SK-N-SH treated with all-trans-retinoic acid at 6 μM for 48 hours (cell line): ENCODE results near the gene MIPEP.

ENCODE experiments used
- ATAC-seq: fragments of 200-7000 bp; cut with Tn5 transposase; 3 replicates; pipeline ENCODE4 v1.9.1; 2020; ENCODE audit warnings: mild to moderate bottlenecking, moderate library complexity
- BACH2 ChIP-seq: fragments of 250-450 bp; sonication (Bioruptor Pico); IDR thresholded peaks from 2 replicates; pipeline ENCODE4 v1.9.0; 2021; ENCODE audit warnings: mild to moderate bottlenecking, borderline replicate concordance
- CSDC2 ChIP-seq: fragments of 250-450 bp; sonication (Bioruptor Pico); IDR thresholded peaks from 2 replicates; pipeline ENCODE4 v1.5.0; 2020; ENCODE audit warnings: mild to moderate bottlenecking, moderate library complexity
- ESRRG ChIP-seq: fragments of 250-450 bp; sonication (Bioruptor Pico); IDR thresholded peaks from 2 replicates; pipeline ENCODE4 v1.6.1; 2021; ENCODE audit warnings: mild to moderate bottlenecking
- GLIS3 ChIP-seq: fragments of 250-450 bp; sonication (Bioruptor Pico); IDR thresholded peaks from 2 replicates; pipeline ENCODE4 v1.5.0; 2020; ENCODE audit warnings: mild to moderate bottlenecking, moderate library complexity
- ISL1 ChIP-seq: fragments of 250-450 bp; sonication (Bioruptor Pico); IDR thresholded peaks from 2 replicates; pipeline ENCODE4 v2.1.2; 2022; ENCODE audit warnings: mild to moderate bottlenecking, moderate library complexity
- OSR1 ChIP-seq: fragments of 250-450 bp; sonication (Bioruptor Pico); IDR thresholded peaks from 2 replicates; pipeline ENCODE4 v1.8.0; 2022; ENCODE audit warnings: moderate library complexity, mild to moderate bottlenecking, inconsistent platforms
- PPARA ChIP-seq: fragments of 250-450 bp; sonication (Bioruptor Pico); IDR thresholded peaks from 2 replicates; pipeline ENCODE4 v1.5.0; 2020; ENCODE audit warnings: mild to moderate bottlenecking, borderline replicate concordance
- RARB ChIP-seq: fragments of 250-450 bp; sonication (Bioruptor Pico); IDR thresholded peaks from 2 replicates; pipeline ENCODE4 v1.8.0; 2021; ENCODE audit warnings: mild to moderate bottlenecking, moderate library complexity
- SNAI2 ChIP-seq: fragments of 250-450 bp; sonication (Bioruptor Pico); IDR thresholded peaks from 2 replicates; pipeline ENCODE4 v1.5.0; 2020; ENCODE audit warnings: mild to moderate bottlenecking, moderate library complexity
- TCF4 ChIP-seq: fragments of 250-450 bp; sonication (Bioruptor Pico); IDR thresholded peaks from 2 replicates; pipeline ENCODE4 v1.8.0; 2021; ENCODE audit warnings: mild to moderate bottlenecking, moderate library complexity, borderline replicate concordance
- TOX ChIP-seq: fragments of 250-450 bp; sonication (Bioruptor Pico); IDR thresholded peaks from 2 replicates; pipeline ENCODE4 v1.8.0; 2021; ENCODE audit warnings: mild to moderate bottlenecking, moderate library complexity, borderline replicate concordance
- ZC3H10 ChIP-seq: fragments of 250-450 bp; sonication (Bioruptor Pico); IDR thresholded peaks from 2 replicates; pipeline ENCODE4 v1.5.1; 2021; ENCODE audit warnings: mild to moderate bottlenecking, moderate library complexity
- ZFP3 ChIP-seq: fragments of 250-450 bp; sonication (Bioruptor Pico); IDR thresholded peaks from 2 replicates; pipeline ENCODE4 v1.5.0; 2020; ENCODE audit warnings: mild to moderate bottlenecking, moderate library complexity
- ZFP30 ChIP-seq: fragments of 450-650 bp; formaldehyde crosslinking; IDR thresholded peaks from 2 replicates; pipeline ENCODE4 v1.5.0; 2022; ENCODE audit warnings: mild to moderate bottlenecking, moderate library complexity
- ZNF565 ChIP-seq: fragments of 450-650 bp; formaldehyde crosslinking; conservative IDR thresholded peaks from 2 replicates; pipeline ENCODE4 v1.5.0; 2020; ENCODE audit warnings: low read depth, mild to moderate bottlenecking, moderate library complexity
- ZNF70 ChIP-seq: fragments of 450-650 bp; formaldehyde crosslinking; IDR thresholded peaks from 2 replicates; pipeline ENCODE4 v1.5.0; 2020; ENCODE audit warnings: mild to moderate bottlenecking, moderate library complexity
- ZNF8 ChIP-seq: fragments of 450-650 bp; formaldehyde crosslinking; IDR thresholded peaks from 2 replicates; pipeline ENCODE4 v1.5.0; 2020; ENCODE audit warnings: mild to moderate bottlenecking, moderate library complexity
- TF ChIP-seq, protein P1 (sequence below): fragments of 250-450 bp; sonication (Bioruptor Pico); IDR thresholded peaks from 2 replicates; pipeline ENCODE4 v1.5.1; 2021; ENCODE audit warnings: mild to moderate bottlenecking, moderate library complexity
- TF ChIP-seq, protein P2 (sequence below): fragments of 250-450 bp; sonication (Bioruptor Pico); IDR thresholded peaks from 2 replicates; pipeline ENCODE4 v1.5.1; 2020; ENCODE audit warnings: low read depth, mild to moderate bottlenecking, moderate library complexity
- TF ChIP-seq, protein P3 (sequence below): fragments of 250-450 bp; sonication (Bioruptor Pico); IDR thresholded peaks from 2 replicates; pipeline ENCODE4 v1.8.0; 2020; ENCODE audit warnings: mild to moderate bottlenecking, moderate library complexity, borderline replicate concordance
- TF ChIP-seq, protein P4 (sequence below): fragments of 250-450 bp; sonication (Bioruptor Pico); IDR thresholded peaks from 2 replicates; pipeline ENCODE4 v1.8.0; 2021; ENCODE audit warnings: low read depth, mild to moderate bottlenecking, moderate library complexity, borderline replicate concordance

The MIPEP gene

DNA sequence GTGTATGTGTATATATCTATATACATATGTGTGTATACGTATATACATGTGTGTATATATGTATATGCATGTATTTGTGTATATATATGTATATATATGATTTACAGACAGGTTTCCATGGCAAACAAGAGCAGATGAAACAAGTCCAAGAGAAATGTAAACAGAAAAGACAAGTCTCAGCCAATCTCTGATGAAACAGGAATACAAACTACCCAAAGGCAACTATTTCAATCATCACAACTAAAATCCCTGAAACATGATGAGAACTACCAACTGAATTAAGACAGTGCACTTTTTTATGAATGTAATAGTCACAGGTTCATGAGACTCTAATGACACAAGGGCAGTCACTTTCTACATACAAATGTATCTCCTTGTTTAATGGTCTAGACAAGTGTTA lies 178.8 kb downstream of the MIPEP start (continued):
- TF ChIP-seq, protein P1, sequence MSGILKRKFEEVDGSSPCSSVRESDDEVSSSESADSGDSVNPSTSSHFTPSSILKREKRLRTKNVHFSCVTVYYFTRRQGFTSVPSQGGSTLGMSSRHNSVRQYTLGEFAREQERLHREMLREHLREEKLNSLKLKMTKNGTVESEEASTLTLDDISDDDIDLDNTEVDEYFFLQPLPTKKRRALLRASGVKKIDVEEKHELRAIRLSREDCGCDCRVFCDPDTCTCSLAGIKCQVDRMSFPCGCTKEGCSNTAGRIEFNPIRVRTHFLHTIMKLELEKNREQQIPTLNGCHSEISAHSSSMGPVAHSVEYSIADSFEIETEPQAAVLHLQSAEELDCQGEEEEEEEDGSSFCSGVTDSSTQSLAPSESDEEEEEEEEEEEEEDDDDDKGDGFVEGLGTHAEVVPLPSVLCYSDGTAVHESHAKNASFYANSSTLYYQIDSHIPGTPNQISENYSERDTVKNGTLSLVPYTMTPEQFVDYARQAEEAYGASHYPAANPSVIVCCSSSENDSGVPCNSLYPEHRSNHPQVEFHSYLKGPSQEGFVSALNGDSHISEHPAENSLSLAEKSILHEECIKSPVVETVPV: no peak
- TF ChIP-seq RARB (no peak), ZNF70 (no peak)

DNA sequence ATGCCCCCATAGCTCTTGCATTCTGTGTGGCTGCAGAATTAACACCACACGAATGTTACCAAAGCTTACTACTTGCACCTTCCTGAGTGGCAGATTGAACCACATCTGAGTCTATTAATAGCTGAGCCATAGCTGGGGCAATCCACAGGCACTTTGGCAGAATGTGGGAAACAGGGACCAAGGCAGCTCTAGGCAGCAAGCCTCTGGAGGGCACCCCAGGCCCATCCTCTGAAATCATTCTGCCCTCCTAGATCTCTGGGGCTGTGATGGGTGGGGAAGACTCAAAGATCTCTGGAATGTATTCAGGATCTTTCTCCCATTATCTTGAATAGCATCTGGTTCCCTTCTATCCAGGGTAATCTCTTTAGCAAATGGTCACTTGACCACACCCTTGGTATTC lies 179.7 kb downstream of the MIPEP start:
- TF ChIP-seq SNAI2 (no peak), ZC3H10 (CRISPR knock-in tag) (no peak), TCF4 (no peak), ZNF8 (CRISPR knock-in tag) (no peak), ZFP30 (CRISPR knock-in tag) (no peak), ZNF70 (no peak), GLIS3 (CRISPR knock-in tag) (no peak), ZNF565 (no peak), OSR1 (CRISPR knock-in tag) (no peak), BACH2 (CRISPR knock-in tag) (no peak), ESRRG (CRISPR knock-in tag) (no peak), ISL1 (CRISPR knock-in tag) (no peak)
- TF ChIP-seq, protein P2, sequence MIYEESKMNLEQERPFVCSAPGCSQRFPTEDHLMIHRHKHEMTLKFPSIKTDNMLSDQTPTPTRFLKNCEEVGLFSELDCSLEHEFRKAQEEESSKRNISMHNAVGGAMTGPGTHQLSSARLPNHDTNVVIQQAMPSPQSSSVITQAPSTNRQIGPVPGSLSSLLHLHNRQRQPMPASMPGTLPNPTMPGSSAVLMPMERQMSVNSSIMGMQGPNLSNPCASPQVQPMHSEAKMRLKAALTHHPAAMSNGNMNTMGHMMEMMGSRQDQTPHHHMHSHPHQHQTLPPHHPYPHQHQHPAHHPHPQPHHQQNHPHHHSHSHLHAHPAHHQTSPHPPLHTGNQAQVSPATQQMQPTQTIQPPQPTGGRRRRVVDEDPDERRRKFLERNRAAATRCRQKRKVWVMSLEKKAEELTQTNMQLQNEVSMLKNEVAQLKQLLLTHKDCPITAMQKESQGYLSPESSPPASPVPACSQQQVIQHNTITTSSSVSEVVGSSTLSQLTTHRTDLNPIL (CRISPR knock-in tag): no peak
- TF ChIP-seq, protein P1: no peak
- TF ChIP-seq, protein P3, sequence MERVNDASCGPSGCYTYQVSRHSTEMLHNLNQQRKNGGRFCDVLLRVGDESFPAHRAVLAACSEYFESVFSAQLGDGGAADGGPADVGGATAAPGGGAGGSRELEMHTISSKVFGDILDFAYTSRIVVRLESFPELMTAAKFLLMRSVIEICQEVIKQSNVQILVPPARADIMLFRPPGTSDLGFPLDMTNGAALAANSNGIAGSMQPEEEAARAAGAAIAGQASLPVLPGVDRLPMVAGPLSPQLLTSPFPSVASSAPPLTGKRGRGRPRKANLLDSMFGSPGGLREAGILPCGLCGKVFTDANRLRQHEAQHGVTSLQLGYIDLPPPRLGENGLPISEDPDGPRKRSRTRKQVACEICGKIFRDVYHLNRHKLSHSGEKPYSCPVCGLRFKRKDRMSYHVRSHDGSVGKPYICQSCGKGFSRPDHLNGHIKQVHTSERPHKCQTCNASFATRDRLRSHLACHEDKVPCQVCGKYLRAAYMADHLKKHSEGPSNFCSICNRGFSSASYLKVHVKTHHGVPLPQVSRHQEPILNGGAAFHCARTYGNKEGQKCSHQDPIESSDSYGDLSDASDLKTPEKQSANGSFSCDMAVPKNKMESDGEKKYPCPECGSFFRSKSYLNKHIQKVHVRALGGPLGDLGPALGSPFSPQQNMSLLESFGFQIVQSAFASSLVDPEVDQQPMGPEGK (CRISPR knock-in tag): no peak
- TF ChIP-seq, protein P4, sequence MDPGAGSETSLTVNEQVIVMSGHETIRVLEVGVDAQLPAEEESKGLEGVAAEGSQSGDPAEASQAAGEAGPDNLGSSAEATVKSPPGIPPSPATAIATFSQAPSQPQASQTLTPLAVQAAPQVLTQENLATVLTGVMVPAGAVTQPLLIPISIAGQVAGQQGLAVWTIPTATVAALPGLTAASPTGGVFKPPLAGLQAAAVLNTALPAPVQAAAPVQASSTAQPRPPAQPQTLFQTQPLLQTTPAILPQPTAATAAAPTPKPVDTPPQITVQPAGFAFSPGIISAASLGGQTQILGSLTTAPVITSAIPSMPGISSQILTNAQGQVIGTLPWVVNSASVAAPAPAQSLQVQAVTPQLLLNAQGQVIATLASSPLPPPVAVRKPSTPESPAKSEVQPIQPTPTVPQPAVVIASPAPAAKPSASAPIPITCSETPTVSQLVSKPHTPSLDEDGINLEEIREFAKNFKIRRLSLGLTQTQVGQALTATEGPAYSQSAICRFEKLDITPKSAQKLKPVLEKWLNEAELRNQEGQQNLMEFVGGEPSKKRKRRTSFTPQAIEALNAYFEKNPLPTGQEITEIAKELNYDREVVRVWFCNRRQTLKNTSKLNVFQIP: no peak
- TF ChIP-seq, all 23 proteins: peak for 0
- ATAC-seq: peak; percentile 35; the same call in 2 of the 3 replicates

DNA sequence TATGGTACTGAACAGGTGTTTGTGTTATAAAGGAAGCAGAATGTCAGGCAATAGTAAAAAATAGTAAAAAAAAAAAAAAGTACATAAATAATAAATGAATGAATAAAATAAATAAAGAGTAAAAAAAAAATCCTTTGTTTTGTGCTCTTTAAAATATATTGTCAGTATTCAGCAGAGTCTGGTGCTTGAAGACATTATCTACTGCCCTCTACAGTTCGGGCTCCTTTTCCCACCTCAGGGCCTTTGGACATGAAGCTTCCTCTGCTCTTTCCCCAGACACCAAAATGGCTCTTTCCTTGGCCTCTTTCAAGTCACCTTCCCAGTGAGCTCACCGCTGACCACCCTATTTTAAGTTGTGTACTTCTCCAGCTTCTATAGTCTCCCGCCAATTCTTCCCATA lies 181.5 kb downstream of the MIPEP start:
- peak; percentile 62; the same call in 2 of the 3 replicates for ATAC-seq
- no peak for TF ChIP-seq CSDC2 (CRISPR knock-in tag)
- no peak for TF ChIP-seq SNAI2
- no peak for TF ChIP-seq ZC3H10 (CRISPR knock-in tag)
- no peak for TF ChIP-seq TOX (CRISPR knock-in tag)
- TF ChIP-seq OSR1 (CRISPR knock-in tag): no peak
- TF ChIP-seq ESRRG (CRISPR knock-in tag): no peak
- TF ChIP-seq RARB: no peak
- TF ChIP-seq TCF4: no peak
- no peak for TF ChIP-seq ZFP3 (CRISPR knock-in tag)
- TF ChIP-seq, protein P1: no peak

DNA sequence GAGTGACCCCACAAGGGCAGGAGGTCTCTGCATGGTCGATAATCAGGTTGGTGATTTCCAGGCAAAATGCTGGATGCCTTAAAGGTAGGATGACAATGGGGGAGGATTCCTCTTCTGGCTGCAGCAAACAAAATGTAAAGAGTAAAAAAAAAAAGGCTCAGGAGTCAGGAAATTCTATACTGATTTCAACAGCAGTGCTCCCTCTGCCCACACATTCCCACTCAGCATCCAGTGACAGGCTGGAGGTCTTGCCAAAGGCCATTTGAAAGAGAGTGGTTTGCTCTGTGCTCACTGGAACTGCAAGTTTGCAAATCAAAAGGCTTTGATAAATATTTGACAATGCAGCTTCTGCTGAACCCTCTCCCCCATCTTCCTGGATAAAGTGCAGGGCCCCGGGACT lies 183.6 kb downstream of the MIPEP start:
- TF ChIP-seq OSR1 (CRISPR knock-in tag) (no peak), ZC3H10 (CRISPR knock-in tag) (no peak), ZFP3 (CRISPR knock-in tag) (no peak), ISL1 (CRISPR knock-in tag) (no peak), PPARA (CRISPR knock-in tag) (no peak), ZFP30 (CRISPR knock-in tag) (no peak), RARB (no peak), TCF4 (no peak), CSDC2 (CRISPR knock-in tag) (no peak), ZNF8 (CRISPR knock-in tag) (no peak), SNAI2 (no peak), TOX (CRISPR knock-in tag) (no peak), GLIS3 (CRISPR knock-in tag) (no peak), ZNF565 (no peak), ESRRG (CRISPR knock-in tag) (no peak)
- TF ChIP-seq, protein P3 (CRISPR knock-in tag): no peak
- TF ChIP-seq, protein P1: no peak
- TF ChIP-seq, all 23 proteins: peak for 0
- ATAC-seq: no peak
